DMS 273 (cell line): ENCODE data around the gene RPS8.
"Not testable (repeated sequence)": the region's sequence is repeated elsewhere in the genome, so short reads cannot be mapped to it uniquely, and the experiment has no call there.

ENCODE experiments used
- DNase-seq: peaks from one replicate; lab custom pipeline; 2025; ENCODE audit not compliant: unreplicated experiment; lab: John Stamatoyannopoulos, UW

Gene RPS8

GRCh38 chr1:44819196-44819607, 43.9 kb downstream of the RPS8 start:
- peak; percentile 78 for DNase-seq

GRCh38 chr1:44819608-44820327, 44.4 kb downstream of the RPS8 start:
- DNase-seq = peak; percentile 88

- no peak for DNase-seq
Observed at GRCh38 chr1:44820328-44821239, 45.2 kb downstream of the RPS8 start.

GRCh38 chr1:44821240-44821715, 45.9 kb downstream of the RPS8 start:
- DNase-seq = no peak

- DNase-seq = no peak
Observed at GRCh38 chr1:44822131-44822701, 46.9 kb downstream of the RPS8 start.

GRCh38 chr1:44822981-44823451, 47.7 kb downstream of the RPS8 start:
- DNase-seq = no peak

- not testable (repeated sequence) for DNase-seq
Observed at GRCh38 chr1:44824392-44824791, 49.1 kb downstream of the RPS8 start.

GRCh38 chr1:44826375-44827196, 51.2 kb downstream of the RPS8 start:
- no peak for DNase-seq

- DNase-seq = no peak
Observed at GRCh38 chr1:44827197-44828002, 52.1 kb downstream of the RPS8 start.

GRCh38 chr1:44828003-44828651, 52.8 kb downstream of the RPS8 start:
- DNase-seq = no peak
